ENCODE measurements around the gene KLHL24.
"Not testable (repeated sequence)": the region's sequence is repeated elsewhere in the genome, so short reads cannot be mapped to it uniquely, and the experiment has no call there.

KLHL24 gene

GRCh38 chr3:183636221-183637105 is 1.0 kb downstream of the KLHL24 start:
- DNase-seq, result peak; percentile 98

GRCh38 chr3:183637106-183637486 is 1.7 kb downstream of the KLHL24 start:
- DNase-seq, result no peak

- not testable (repeated sequence) for DNase-seq
Measured at GRCh38 chr3:183637633-183638032, 2.2 kb downstream of the KLHL24 start.

- DNase-seq, result peak; percentile 18
Measured at GRCh38 chr3:183638101-183638852, 2.9 kb downstream of the KLHL24 start.

- not testable (repeated sequence) for DNase-seq
Measured at GRCh38 chr3:183640635-183641034, 5.2 kb downstream of the KLHL24 start.

GRCh38 chr3:183641882-183642281 is 6.5 kb downstream of the KLHL24 start:
- DNase-seq, result no peak

- no peak for DNase-seq
Measured at GRCh38 chr3:183644244-183644643, 8.8 kb downstream of the KLHL24 start.

GRCh38 chr3:183645254-183645653 is 9.8 kb downstream of the KLHL24 start:
- DNase-seq, result no peak

GRCh38 chr3:183650554-183650953 is 15.1 kb downstream of the KLHL24 start:
- DNase-seq, result no peak

GRCh38 chr3:183653209-183654064 is 18.0 kb downstream of the KLHL24 start:
- no peak for DNase-seq

- DNase-seq, result no peak
Measured at GRCh38 chr3:183654727-183655126, 19.3 kb downstream of the KLHL24 start.

- no peak for DNase-seq
Measured at GRCh38 chr3:183662099-183662498, 26.7 kb downstream of the KLHL24 start.

- DNase-seq, result no peak
Measured at GRCh38 chr3:183664913-183665381, 29.5 kb downstream of the KLHL24 start.

GRCh38 chr3:183680061-183680460 is 44.6 kb downstream of the KLHL24 start:
- DNase-seq, result no peak

GRCh38 chr3:183687705-183688104 is 52.3 kb downstream of the KLHL24 start:
- no peak for DNase-seq

GRCh38 chr3:183688874-183689273 is 53.5 kb downstream of the KLHL24 start:
- no peak for DNase-seq

GRCh38 chr3:183689621-183690020 is 54.2 kb downstream of the KLHL24 start:
- not testable (repeated sequence) for DNase-seq

GRCh38 chr3:183690402-183690995 is 55.1 kb downstream of the KLHL24 start:
- DNase-seq, result no peak

- no peak for DNase-seq
Measured at GRCh38 chr3:183692436-183692835, 57.0 kb downstream of the KLHL24 start.

- DNase-seq, result no peak
Measured at GRCh38 chr3:183695569-183696364, 60.3 kb downstream of the KLHL24 start.

GRCh38 chr3:183697123-183697609 is 61.7 kb downstream of the KLHL24 start:
- DNase-seq, result no peak
